HepG2 (cell line): ENCODE measurements around the gene ULK4. TPM values are rescaled to one million over a fixed set of nuclear protein-coding genes. Genes with fewer than 3 reads are reported as not detected.
A peak's percentile ranks its signal among the peaks of the same experiment; 100 is the strongest.

Experiments
- CREM ChIP-seq, 2 experiments: sonication (generic) in 1 of 2; formaldehyde crosslinking in 1 of 2; IDR thresholded peaks; 2 replicates each; pipeline versions ENCODE4 v1.4.0 to v1.6.1; 2016 to 2020; ENCODE audit warnings: antibody characterized with exemption in 1 of 2, mild to moderate bottlenecking in 1 of 2, missing genetic modification reagents in 1 of 2
- NCOA5 ChIP-seq: sonication (generic); formaldehyde crosslinking; IDR thresholded peaks from 2 replicates; pipeline ENCODE4 v1.4.0; 2020; ENCODE audit warnings: missing genetic modification reagents
- RBAK ChIP-seq: sonication (generic); formaldehyde crosslinking; IDR thresholded peaks from 2 replicates; pipeline ENCODE4 v1.5.1; 2020; ENCODE audit warnings: mild to moderate bottlenecking, missing genetic modification reagents
- SAP130 ChIP-seq: IDR thresholded peaks from 2 replicates; pipeline ENCODE4 v1.6.1; 2016; ENCODE audit warnings: low read depth
- ZFAT ChIP-seq: sonication (generic); formaldehyde crosslinking; conservative IDR thresholded peaks from 2 replicates; pipeline ENCODE4 v1.8.1; 2023; ENCODE audit warnings: missing genetic modification reagents, inconsistent platforms
- ZNF207 ChIP-seq: fragments of 450-650 bp; IDR thresholded peaks from 2 replicates; pipeline ENCODE4 v1.6.1; 2016; ENCODE audit warnings: antibody characterized with exemption, borderline replicate concordance
- polyA plus RNA-seq, 8 experiments: library from polyadenylated mRNA; depleted of rRNA in 3 of 8; stranded (reverse) in 7 of 8; unstranded in 1 of 8; fragments of >200 nt; fragmentation: Illumina TruSeq in 4 of 8; extraction: Trizol in 4 of 8; gene quantifications; 2 replicates each; pipeline versions ENCODE4 v1.2.1 to v1.2.3, GENCODE V29; 2011 to 2016; ENCODE audit warnings: low read depth in 4 of 8, missing spikeins in 1 of 8, mixed read lengths in 1 of 8; ENCODE audit not compliant: insufficient read depth in 1 of 8
- total RNA-seq, 5 experiments: library from RNA; depleted of rRNA; stranded (reverse); fragments of >200 nt; fragmentation: Illumina TruSeq; extraction: Trizol; gene quantifications; 2 replicates each; pipeline ENCODE4 v1.2.3, GENCODE V29; 2016; ENCODE audit warnings: low read depth in 1 of 5
- TF ChIP-seq, protein P1 (sequence below): sonication (generic); formaldehyde crosslinking; IDR thresholded peaks from 2 replicates; pipeline ENCODE4 v1.5.0; 2020; ENCODE audit warnings: mild to moderate bottlenecking, missing genetic modification reagents, borderline replicate concordance
- TF ChIP-seq, protein P2 (sequence below): sonication (generic); formaldehyde crosslinking; conservative IDR thresholded peaks from 2 replicates; pipeline ENCODE4 v1.4.0; 2020; ENCODE audit warnings: mild to moderate bottlenecking, missing genetic modification reagents, moderate library complexity
- TF ChIP-seq, protein P3 (sequence below): sonication (generic); formaldehyde crosslinking; IDR thresholded peaks from 2 replicates; pipeline ENCODE4 v1.4.0; 2020; ENCODE audit warnings: missing genetic modification reagents, borderline replicate concordance
- TF ChIP-seq, protein P4 (sequence below): IDR thresholded peaks from 2 replicates; pipeline ENCODE4 v1.6.1; 2012; ENCODE audit warnings: low read depth, low read length, improper control_type of control experiment

ULK4 gene
- total and polyA plus RNA-seq, 2 of the 13 experiments (the other 11 are each of a cell fraction or from before 2014, with no cell fraction given): 6.7 to 11.8 TPM

GRCh38 chr3:41247055-41248004, 714.6 kb downstream of the ULK4 start (continued):
- TF ChIP-seq, protein P1, sequence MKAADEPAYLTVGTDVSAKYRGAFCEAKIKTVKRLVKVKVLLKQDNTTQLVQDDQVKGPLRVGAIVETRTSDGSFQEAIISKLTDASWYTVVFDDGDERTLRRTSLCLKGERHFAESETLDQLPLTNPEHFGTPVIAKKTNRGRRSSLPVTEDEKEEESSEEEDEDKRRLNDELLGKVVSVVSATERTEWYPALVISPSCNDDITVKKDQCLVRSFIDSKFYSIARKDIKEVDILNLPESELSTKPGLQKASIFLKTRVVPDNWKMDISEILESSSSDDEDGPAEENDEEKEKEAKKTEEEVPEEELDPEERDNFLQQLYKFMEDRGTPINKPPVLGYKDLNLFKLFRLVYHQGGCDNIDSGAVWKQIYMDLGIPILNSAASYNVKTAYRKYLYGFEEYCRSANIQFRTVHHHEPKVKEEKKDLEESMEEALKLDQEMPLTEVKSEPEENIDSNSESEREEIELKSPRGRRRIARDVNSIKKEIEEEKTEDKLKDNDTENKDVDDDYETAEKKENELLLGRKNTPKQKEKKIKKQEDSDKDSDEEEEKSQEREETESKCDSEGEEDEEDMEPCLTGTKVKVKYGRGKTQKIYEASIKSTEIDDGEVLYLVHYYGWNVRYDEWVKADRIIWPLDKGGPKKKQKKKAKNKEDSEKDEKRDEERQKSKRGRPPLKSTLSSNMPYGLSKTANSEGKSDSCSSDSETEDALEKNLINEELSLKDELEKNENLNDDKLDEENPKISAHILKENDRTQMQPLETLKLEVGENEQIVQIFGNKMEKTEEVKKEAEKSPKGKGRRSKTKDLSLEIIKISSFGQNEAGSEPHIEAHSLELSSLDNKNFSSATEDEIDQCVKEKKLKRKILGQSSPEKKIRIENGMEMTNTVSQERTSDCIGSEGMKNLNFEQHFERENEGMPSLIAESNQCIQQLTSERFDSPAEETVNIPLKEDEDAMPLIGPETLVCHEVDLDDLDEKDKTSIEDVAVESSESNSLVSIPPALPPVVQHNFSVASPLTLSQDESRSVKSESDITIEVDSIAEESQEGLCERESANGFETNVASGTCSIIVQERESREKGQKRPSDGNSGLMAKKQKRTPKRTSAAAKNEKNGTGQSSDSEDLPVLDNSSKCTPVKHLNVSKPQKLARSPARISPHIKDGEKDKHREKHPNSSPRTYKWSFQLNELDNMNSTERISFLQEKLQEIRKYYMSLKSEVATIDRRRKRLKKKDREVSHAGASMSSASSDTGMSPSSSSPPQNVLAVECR (CRISPR knock-in tag): peak; percentile 48; the same call in 1 of the 2 replicates
- TF ChIP-seq ZNF207 (no peak), ZFAT (no peak), RBAK (CRISPR knock-in tag) (no peak), SAP130 (CRISPR knock-in tag) (no peak), CREM (IDR thresholded peaks at IDR 0.05) (peak; percentile 67; the same call in 1 of the 2 replicates), CREM (CRISPR knock-in tag; IDR thresholded peaks at IDR 0.05) (no peak), NCOA5 (CRISPR knock-in tag) (no peak)
- TF ChIP-seq, protein P2, sequence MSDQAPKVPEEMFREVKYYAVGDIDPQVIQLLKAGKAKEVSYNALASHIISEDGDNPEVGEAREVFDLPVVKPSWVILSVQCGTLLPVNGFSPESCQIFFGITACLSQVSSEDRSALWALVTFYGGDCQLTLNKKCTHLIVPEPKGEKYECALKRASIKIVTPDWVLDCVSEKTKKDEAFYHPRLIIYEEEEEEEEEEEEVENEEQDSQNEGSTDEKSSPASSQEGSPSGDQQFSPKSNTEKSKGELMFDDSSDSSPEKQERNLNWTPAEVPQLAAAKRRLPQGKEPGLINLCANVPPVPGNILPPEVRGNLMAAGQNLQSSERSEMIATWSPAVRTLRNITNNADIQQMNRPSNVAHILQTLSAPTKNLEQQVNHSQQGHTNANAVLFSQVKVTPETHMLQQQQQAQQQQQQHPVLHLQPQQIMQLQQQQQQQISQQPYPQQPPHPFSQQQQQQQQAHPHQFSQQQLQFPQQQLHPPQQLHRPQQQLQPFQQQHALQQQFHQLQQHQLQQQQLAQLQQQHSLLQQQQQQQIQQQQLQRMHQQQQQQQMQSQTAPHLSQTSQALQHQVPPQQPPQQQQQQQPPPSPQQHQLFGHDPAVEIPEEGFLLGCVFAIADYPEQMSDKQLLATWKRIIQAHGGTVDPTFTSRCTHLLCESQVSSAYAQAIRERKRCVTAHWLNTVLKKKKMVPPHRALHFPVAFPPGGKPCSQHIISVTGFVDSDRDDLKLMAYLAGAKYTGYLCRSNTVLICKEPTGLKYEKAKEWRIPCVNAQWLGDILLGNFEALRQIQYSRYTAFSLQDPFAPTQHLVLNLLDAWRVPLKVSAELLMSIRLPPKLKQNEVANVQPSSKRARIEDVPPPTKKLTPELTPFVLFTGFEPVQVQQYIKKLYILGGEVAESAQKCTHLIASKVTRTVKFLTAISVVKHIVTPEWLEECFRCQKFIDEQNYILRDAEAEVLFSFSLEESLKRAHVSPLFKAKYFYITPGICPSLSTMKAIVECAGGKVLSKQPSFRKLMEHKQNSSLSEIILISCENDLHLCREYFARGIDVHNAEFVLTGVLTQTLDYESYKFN (CRISPR knock-in tag): peak; percentile 66
- TF ChIP-seq, protein P3, sequence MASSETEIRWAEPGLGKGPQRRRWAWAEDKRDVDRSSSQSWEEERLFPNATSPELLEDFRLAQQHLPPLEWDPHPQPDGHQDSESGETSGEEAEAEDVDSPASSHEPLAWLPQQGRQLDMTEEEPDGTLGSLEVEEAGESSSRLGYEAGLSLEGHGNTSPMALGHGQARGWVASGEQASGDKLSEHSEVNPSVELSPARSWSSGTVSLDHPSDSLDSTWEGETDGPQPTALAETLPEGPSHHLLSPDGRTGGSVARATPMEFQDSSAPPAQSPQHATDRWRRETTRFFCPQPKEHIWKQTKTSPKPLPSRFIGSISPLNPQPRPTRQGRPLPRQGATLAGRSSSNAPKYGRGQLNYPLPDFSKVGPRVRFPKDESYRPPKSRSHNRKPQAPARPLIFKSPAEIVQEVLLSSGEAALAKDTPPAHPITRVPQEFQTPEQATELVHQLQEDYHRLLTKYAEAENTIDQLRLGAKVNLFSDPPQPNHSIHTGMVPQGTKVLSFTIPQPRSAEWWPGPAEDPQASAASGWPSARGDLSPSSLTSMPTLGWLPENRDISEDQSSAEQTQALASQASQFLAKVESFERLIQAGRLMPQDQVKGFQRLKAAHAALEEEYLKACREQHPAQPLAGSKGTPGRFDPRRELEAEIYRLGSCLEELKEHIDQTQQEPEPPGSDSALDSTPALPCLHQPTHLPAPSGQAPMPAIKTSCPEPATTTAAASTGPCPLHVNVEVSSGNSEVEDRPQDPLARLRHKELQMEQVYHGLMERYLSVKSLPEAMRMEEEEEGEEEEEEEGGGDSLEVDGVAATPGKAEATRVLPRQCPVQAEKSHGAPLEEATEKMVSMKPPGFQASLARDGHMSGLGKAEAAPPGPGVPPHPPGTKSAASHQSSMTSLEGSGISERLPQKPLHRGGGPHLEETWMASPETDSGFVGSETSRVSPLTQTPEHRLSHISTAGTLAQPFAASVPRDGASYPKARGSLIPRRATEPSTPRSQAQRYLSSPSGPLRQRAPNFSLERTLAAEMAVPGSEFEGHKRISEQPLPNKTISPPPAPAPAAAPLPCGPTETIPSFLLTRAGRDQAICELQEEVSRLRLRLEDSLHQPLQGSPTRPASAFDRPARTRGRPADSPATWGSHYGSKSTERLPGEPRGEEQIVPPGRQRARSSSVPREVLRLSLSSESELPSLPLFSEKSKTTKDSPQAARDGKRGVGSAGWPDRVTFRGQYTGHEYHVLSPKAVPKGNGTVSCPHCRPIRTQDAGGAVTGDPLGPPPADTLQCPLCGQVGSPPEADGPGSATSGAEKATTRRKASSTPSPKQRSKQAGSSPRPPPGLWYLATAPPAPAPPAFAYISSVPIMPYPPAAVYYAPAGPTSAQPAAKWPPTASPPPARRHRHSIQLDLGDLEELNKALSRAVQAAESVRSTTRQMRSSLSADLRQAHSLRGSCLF (CRISPR knock-in tag): no peak
- TF ChIP-seq, protein P4, sequence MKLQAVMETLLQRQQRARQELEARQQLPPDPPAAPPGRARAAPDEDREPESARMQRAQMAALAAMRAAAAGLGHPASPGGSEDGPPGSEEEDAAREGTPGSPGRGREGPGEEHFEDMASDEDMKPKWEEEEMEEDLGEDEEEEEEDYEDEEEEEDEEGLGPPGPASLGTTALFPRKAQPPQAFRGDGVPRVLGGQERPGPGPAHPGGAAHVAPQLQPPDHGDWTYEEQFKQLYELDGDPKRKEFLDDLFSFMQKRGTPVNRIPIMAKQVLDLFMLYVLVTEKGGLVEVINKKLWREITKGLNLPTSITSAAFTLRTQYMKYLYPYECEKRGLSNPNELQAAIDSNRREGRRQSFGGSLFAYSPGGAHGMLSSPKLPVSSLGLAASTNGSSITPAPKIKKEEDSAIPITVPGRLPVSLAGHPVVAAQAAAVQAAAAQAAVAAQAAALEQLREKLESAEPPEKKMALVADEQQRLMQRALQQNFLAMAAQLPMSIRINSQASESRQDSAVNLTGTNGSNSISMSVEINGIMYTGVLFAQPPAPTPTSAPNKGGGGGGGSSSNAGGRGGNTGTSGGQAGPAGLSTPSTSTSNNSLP: no peak
